IMR-90 (cell line): Measurements from ENCODE around the gene SPON1.

Source experiments
- CHD1 ChIP-seq: IDR thresholded peaks from 2 replicates; pipeline ENCODE4 v1.6.1; 2012; ENCODE audit warnings: low read depth, low read length, improper control_type of control experiment
- CTCF ChIP-seq: conservative IDR thresholded peaks from 2 replicates; pipeline ENCODE4 v1.5.1; 2012; ENCODE audit warnings: mild to moderate bottlenecking, low read depth, low read length, improper control_type of control experiment
- MAFK ChIP-seq: IDR thresholded peaks from 2 replicates; pipeline ENCODE4 v1.6.1; 2012; ENCODE audit warnings: low read depth, low read length, improper control_type of control experiment
- MAZ ChIP-seq: IDR thresholded peaks from 2 replicates; pipeline ENCODE4 v1.6.1; 2012; ENCODE audit warnings: low read depth, mild to moderate bottlenecking, low read length, improper control_type of control experiment, moderate library complexity, borderline replicate concordance
- POLR2A ChIP-seq: IDR thresholded peaks from 2 replicates; pipeline ENCODE4 v1.6.1; 2012; ENCODE audit warnings: mild to moderate bottlenecking, low read depth, low read length
- RCOR1 ChIP-seq: IDR thresholded peaks from 2 replicates; pipeline ENCODE4 v1.6.1; 2012; ENCODE audit warnings: mild to moderate bottlenecking, low read length, improper control_type of control experiment; ENCODE audit not compliant: insufficient replicate concordance
- USF2 ChIP-seq: fragments of 150-350 bp; IDR thresholded peaks from 2 replicates; pipeline ENCODE4 v1.6.1; 2017; ENCODE audit warnings: mild to moderate bottlenecking, antibody characterized with exemption, low read length, low read depth

DNA sequence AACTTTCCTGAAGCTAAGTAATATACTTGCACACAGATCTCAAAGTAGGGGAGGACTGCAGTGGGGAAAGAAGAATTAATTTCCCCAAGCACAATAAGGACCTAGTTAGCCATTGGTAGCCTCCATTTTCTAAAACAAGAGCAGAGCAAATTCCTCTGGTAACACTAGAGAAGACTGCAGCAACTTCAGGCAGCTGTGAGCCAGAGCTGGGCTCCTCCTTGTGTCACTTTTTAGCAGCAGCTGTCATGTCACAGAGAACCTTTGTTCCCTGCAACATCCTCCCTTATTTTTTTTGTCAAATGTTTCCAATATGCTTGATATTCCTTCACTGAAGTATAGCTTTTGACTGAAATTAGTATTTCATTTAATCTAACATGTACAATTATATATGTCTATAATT lies 342.1 kb downstream of the SPON1 start:
- no peak for TF ChIP-seq RCOR1
- no peak for TF ChIP-seq CTCF
- no peak for TF ChIP-seq CHD1
- TF ChIP-seq POLR2A = no peak
- no peak for TF ChIP-seq MAZ
- TF ChIP-seq USF2 = no peak
- no peak for TF ChIP-seq MAFK
